OCI-LY7 (cell line): ENCODE data around the gene INPP5A.

Experiments used
- CTCF ChIP-seq: fragments of 200-600 bp; sonication (generic); conservative IDR thresholded peaks from 2 replicates; pipeline ENCODE4 v1.5.1; 2014; ENCODE audit warnings: mild to moderate bottlenecking, antibody characterized with exemption, low read length, moderate library complexity, mixed read lengths
- EZH2phosphoT487 ChIP-seq: fragments of 200-600 bp; sonication (generic); IDR thresholded peaks from 2 replicates; pipeline ENCODE4 v1.6.1; 2018; ENCODE audit warnings: low read depth, borderline replicate concordance, mild to moderate bottlenecking, mixed run types, antibody characterized with exemption, low read length, moderate library complexity, mixed read lengths

GRCh38 chr10:132744839-132745238, 207.3 kb downstream of the INPP5A start:
- no peak for TF ChIP-seq CTCF
- no peak for TF ChIP-seq EZH2phosphoT487
